Measurements from ENCODE around the gene UNG.

Gene UNG

DNA sequence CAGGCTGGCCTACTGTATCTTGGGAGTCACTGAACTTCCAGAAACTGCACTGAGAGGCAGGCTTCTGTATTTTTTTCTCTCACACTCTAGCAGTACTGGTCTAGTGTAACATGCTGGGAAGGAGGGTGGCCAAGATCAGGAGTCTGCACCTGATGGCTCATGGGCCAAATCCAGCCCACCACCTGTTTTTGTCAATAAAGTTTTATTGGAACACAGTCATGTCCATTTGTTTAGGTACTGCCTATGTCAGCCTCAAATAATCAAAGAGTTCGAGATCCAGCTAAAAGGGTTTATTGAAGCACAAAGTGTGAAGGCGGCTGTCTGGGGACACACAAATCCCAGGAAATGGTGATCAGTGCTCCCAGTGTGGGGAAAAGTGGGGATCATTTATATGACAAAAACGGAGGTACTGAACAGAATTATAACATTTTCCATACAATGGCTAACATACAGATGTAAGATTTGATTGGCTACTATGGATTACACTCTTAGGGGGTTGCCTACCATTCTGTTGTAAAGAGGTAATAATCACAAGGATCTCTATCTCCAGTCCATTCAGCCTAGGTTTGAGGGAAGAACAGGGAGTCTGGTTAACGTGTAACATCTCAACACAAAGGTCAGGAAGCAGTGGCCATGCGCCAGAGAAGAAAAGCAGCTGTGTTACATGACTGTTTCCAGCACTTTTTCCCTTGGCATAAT is 32.1 kb upstream of the UNG start:
- TF ChIP-seq, protein P1, sequence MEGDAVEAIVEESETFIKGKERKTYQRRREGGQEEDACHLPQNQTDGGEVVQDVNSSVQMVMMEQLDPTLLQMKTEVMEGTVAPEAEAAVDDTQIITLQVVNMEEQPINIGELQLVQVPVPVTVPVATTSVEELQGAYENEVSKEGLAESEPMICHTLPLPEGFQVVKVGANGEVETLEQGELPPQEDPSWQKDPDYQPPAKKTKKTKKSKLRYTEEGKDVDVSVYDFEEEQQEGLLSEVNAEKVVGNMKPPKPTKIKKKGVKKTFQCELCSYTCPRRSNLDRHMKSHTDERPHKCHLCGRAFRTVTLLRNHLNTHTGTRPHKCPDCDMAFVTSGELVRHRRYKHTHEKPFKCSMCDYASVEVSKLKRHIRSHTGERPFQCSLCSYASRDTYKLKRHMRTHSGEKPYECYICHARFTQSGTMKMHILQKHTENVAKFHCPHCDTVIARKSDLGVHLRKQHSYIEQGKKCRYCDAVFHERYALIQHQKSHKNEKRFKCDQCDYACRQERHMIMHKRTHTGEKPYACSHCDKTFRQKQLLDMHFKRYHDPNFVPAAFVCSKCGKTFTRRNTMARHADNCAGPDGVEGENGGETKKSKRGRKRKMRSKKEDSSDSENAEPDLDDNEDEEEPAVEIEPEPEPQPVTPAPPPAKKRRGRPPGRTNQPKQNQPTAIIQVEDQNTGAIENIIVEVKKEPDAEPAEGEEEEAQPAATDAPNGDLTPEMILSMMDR (IDR thresholded peaks at IDR 0.05), result no peak
- Histone ChIP-seq H3K36me3 (peaks cover 25 to 88% (median 55%) of the 10 kb centered on the region in 3 donors), H3K27ac (no peak overlapping the region), H3K4me3 (no peak overlapping the region), H3K27me3 (no peaks in the 10 kb centered on the region), H3K4me1 (no peaks in the 10 kb centered on the region), H3K9me3 (no peaks in the 10 kb centered on the region)
- intact Hi-C loops (cut with DNase I; ENCODE audit: low total_unique reads), result no loop called here
- DNase-seq, result no peak

GRCh38 chr12:109065853-109066193 is 31.6 kb upstream of the UNG start:
- H3K27me3 ChIP-seq, result no peaks in the 10 kb centered on the region
- TF ChIP-seq, protein P1 (IDR thresholded peaks at IDR 0.05), result no peak
- intact Hi-C loops (cut with DNase I; ENCODE audit: low total_unique reads), result no loop called here
- DNase-seq, result no peak
- H3K36me3 ChIP-seq, result peaks cover 26 to 88% (median 54%) of the 10 kb centered on the region in 3 donors
- no peak overlapping the region for H3K4me3 ChIP-seq
- no peaks in the 10 kb centered on the region for H3K9me3 ChIP-seq
- H3K27ac ChIP-seq, result no peak overlapping the region
- no peaks in the 10 kb centered on the region for H3K4me1 ChIP-seq

DNA sequence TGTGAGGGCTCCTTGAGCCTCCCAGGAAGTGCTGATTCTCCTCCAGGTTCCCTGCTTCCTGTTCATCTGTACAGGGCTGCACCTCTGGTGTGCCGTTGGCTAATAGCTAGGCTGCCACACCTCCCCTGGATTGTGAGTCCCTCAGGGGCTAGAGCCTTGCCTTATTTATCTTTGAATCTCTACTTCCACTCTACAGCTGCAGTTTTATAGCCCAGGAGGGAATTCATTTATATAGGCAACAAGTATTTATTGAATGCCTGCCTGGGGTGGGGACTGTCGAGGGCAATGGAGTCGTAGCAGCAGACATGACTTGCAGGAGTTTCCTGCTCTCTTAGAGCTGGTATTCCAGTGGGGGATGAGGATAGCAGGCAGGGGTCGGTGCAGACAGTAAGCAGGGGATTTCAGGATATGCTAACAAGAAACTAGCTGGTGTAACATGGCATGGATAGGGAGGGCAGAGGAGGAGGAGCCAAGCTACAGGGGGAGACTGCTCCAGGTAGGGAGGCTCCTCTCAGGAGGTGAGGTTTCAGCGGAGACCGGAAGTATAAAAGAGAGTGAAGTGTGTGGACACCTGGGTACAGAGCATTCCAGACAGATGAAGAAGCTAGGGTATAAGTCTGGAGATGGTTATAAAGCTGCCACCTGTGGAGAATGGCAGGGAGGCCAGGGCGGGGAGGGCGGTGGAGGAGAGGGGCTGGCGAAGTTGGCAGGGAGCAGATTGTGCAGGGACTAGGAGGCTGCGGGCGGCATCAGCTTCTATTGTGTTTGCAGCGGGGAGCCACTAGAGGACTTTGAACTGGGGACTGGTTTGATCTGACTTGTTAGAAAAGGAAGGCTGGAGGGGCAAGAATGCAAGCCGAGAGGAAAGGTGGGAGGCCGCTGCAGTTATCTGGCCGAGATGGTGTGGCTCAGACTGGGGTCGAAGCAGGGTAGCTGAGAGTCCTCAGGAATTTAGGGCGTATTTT is 27.8 kb upstream of the UNG start:
- H3K27me3 ChIP-seq, result no peaks in the 10 kb centered on the region
- TF ChIP-seq, protein P1 (IDR thresholded peaks at IDR 0.05), result no peak
- intact Hi-C loops (cut with DNase I; ENCODE audit: low total_unique reads), result no loop called here
- no peaks in the 10 kb centered on the region for H3K4me1 ChIP-seq
- H3K36me3 ChIP-seq, result peaks cover 58 to 84% (median 66%) of the 10 kb centered on the region in 3 donors
- no peaks in the 10 kb centered on the region for H3K9me3 ChIP-seq
- DNase-seq, result no peak
- H3K27ac ChIP-seq, result no peak overlapping the region
- no peak overlapping the region for H3K4me3 ChIP-seq

DNA sequence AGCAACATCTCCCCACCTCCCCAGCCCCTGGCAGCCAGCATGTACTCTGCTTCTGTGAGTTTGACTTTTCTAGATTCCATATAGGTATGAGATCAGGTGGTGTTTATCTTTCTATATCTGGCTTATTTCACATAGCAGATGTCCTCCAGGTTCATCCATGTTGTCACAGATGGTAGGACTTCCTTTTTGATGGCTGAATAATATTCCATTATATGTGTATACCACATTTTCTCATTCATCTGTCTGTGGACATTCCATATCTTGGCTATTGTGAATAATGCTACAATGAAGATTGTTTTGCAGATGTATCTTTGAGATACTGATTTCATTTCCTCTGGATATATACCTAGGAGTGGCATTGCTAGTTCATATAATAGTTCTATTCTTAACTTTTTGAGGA is 22.5 kb upstream of the UNG start:
- no peak overlapping the region for H3K4me3 ChIP-seq
- no peaks in the 10 kb centered on the region for H3K4me1 ChIP-seq
- intact Hi-C loops (cut with DNase I; ENCODE audit: low total_unique reads), result no loop called here
- no peaks in the 10 kb centered on the region for H3K27me3 ChIP-seq
- H3K27ac ChIP-seq, result no peak overlapping the region
- no peaks in the 10 kb centered on the region for H3K9me3 ChIP-seq
- DNase-seq, result no peak
- peaks cover 53 to 71% (median 62%) of the 10 kb centered on the region in 3 donors for H3K36me3 ChIP-seq
- TF ChIP-seq, protein P1 (IDR thresholded peaks at IDR 0.05), result no peak

DNA sequence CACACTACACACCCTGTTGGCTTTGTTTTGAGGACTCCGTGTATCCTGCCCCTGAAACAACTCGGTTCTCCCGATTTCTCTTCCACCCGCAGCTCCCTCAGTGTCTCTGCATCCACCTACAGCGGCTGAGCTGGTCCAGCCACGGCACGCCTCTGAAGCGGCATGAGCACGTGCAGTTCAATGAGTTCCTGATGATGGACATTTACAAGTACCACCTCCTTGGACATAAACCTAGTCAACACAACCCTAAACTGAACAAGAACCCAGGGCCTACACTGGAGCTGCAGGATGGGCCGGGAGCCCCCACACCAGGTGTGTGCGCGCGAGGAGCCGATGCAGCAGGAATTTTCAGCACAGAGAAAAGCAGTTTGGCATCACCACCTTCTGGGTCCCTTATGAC is 14.6 kb upstream of the UNG start:
- intact Hi-C loops (cut with DNase I; ENCODE audit: low total_unique reads), result no loop called here
- DNase-seq, result no peak
- no peaks in the 10 kb centered on the region for H3K9me3 ChIP-seq
- H3K27me3 ChIP-seq, result no peaks in the 10 kb centered on the region
- H3K4me1 ChIP-seq, result no peaks in the 10 kb centered on the region
- no peak overlapping the region for H3K27ac ChIP-seq
- TF ChIP-seq, protein P1 (IDR thresholded peaks at IDR 0.05), result no peak
- H3K36me3 ChIP-seq, result peaks cover 75 to 95% (median 86%) of the 10 kb centered on the region in 3 donors
- H3K4me3 ChIP-seq, result no peak overlapping the region
